ENCODE data around the gene ATP2A1. TPM values are rescaled to one million over a fixed set of nuclear protein-coding genes. Genes with fewer than 3 reads are reported as not detected.
"Not testable (repeated sequence)": the region's sequence is repeated elsewhere in the genome, so short reads cannot be mapped to it uniquely, and the experiment has no call there.

The ATP2A1 gene
- polyA plus RNA-seq, 4 donors, result 0.90 to 4.2 (median 3.0) TPM

DNA sequence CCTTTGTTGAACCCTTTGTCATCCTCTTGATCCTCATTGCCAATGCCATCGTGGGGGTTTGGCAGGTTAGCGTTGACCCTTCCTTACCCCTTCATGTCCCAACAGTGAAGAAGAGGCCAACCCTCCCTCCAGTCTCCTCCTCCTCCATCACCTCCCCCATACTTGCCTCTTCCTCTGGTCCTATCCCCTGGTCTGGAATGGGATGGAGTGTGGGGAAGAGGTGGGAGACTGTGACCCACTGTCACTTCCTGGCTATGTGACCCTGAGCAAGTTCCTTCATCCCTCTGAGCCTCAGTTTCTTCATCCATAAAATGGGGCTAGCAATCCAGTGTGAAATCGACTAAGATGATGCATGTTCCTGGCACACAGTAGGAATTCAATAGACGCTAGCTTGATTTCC is 2.7 kb downstream of the ATP2A1 start:
- Histone ChIP-seq H3K27me3 (ENCODE audit: control insufficient read depth in 3 of 3, insufficient read depth in 3 of 3, low read length in 3 of 3) (peaks cover 0 to 21% (median 0%) of the 10 kb centered on the region in 3 donors), H3K36me3 (ENCODE audit: control insufficient read depth in 3 of 3, insufficient read depth in 2 of 3, low read depth in 1 of 3, low read length in 3 of 3) (peaks cover 0 to 16% (median 0%) of the 10 kb centered on the region in 3 donors), H3K27ac (ENCODE audit: low read depth in 1 of 3, low read length in 2 of 3) (no peak overlapping the region), H3K4me1 (ENCODE audit: control insufficient read depth in 3 of 3, insufficient read depth in 2 of 3, low read depth in 1 of 3, low read length in 2 of 3) (peaks cover 5 to 20% (median 8%) of the 10 kb centered on the region in 3 donors), H3K4me3 (ENCODE audit: low read depth in 1 of 3, low read length in 3 of 3) (no peak overlapping the region), H3K9me3 (ENCODE audit: control insufficient read depth in 2 of 2, insufficient read depth in 1 of 2, low read depth in 1 of 2, low read length in 1 of 2) (no peaks in the 10 kb centered on the region)
- no peak for FAIRE-seq
- DNase-seq, result no peak
- 76 to 79% (median 78%) methylated on average over 4 of the region's 4 CpGs for whole genome bisulfite sequencing, 3 donors

DNA sequence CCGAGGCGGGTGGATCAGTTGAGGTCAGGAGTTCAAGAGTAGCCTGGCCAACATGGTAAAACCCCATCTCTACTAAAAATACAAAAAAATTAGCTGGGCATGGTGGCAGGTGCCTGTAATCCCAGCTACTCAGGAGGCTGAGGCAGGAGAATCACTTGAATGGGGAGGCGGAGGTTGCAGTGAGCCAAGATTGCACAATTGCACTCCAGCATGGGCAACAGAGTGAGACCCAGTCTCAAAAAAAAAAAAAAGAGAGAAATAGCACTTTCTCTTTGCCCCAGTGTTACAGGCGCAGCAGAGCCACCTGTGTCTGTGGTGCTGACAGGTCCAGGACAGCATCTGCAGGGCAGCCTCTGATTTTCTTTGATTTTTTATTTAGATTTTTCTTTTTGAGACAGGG is 3.3 kb downstream of the ATP2A1 start:
- FAIRE-seq, result not testable (repeated sequence)

DNA sequence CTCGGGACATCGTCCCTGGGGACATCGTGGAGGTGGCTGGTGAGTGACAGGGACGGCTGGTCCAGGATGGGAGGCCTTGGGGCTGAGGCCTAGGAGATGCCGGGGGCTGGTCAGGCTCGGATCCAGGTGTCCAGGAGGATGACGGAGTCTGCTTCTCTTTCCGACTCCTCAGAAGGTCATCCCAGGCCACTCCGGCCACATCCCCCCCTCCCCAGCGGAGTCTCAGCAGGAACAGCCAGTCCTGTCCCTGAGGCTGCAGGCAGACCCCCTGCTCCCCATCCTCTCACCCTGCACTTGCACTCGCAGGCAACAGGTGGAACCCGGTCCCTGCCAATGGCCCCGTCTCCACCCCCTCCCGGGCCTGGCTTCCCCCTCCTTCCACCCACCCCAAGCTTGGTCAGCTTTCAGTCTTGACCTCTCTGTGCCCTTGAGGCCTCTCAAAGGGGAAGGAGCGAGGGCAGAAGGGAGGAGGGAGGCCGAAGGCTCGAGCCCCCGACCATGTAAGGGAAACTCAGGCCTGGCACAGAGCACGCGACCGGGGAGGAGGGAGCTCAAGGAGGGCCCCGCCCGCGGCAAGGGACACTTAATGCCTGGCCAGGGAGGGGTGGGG is 4.4 kb downstream of the ATP2A1 start:
- DNase-seq, result no peak
- Histone ChIP-seq H3K36me3 (ENCODE audit: control insufficient read depth in 3 of 3, insufficient read depth in 2 of 3, low read depth in 1 of 3, low read length in 3 of 3) (peaks cover 0 to 7% (median 0%) of the 10 kb centered on the region in 3 donors), H3K4me1 (ENCODE audit: control insufficient read depth in 3 of 3, insufficient read depth in 2 of 3, low read depth in 1 of 3, low read length in 2 of 3) (peaks cover 5 to 20% (median 8%) of the 10 kb centered on the region in 3 donors), H3K4me3 (ENCODE audit: low read depth in 1 of 3, low read length in 3 of 3) (no peak overlapping the region), H3K27me3 (ENCODE audit: control insufficient read depth in 3 of 3, insufficient read depth in 3 of 3, low read length in 3 of 3) (peaks cover 0 to 21% (median 0%) of the 10 kb centered on the region in 3 donors), H3K27ac (ENCODE audit: low read depth in 1 of 3, low read length in 2 of 3) (no peak overlapping the region), H3K9me3 (ENCODE audit: control insufficient read depth in 2 of 2, insufficient read depth in 1 of 2, low read depth in 1 of 2, low read length in 1 of 2) (no peaks in the 10 kb centered on the region)
- 39 to 52% (median 47%) methylated on average over 21 to 24 of the region's 24 CpGs for WGBS, 3 donors
- no peak for FAIRE-seq

More for the DNA sequence above, 3.3 kb downstream of the ATP2A1 start:
- Histone ChIP-seq H3K36me3 (ENCODE audit: control insufficient read depth in 3 of 3, insufficient read depth in 2 of 3, low read depth in 1 of 3, low read length in 3 of 3) (peaks cover 0 to 11% (median 0%) of the 10 kb centered on the region in 3 donors), H3K27me3 (ENCODE audit: control insufficient read depth in 3 of 3, insufficient read depth in 3 of 3, low read length in 3 of 3) (peaks cover 0 to 21% (median 0%) of the 10 kb centered on the region in 3 donors), H3K4me1 (ENCODE audit: control insufficient read depth in 3 of 3, insufficient read depth in 2 of 3, low read depth in 1 of 3, low read length in 2 of 3) (peaks cover 5 to 20% (median 8%) of the 10 kb centered on the region in 3 donors)
- not testable (repeated sequence) for H3K27ac ChIP-seq (ENCODE audit: low read depth in 1 of 3, low read length in 2 of 3); DNase-seq; H3K9me3 ChIP-seq (ENCODE audit: control insufficient read depth in 2 of 2, insufficient read depth in 1 of 2, low read depth in 1 of 2, low read length in 1 of 2); H3K4me3 ChIP-seq (ENCODE audit: low read depth in 1 of 3, low read length in 3 of 3)
- 71 to 83% (median 77%) methylated on average over 4 of the region's 4 CpGs for WGBS, 3 donors

GRCh38 chr16:28883221-28883996 is 5.1 kb downstream of the ATP2A1 start:
- WGBS, 3 donors, result 64 to 68% (median 68%) methylated on average over 23 to 25 of the region's 25 CpGs
- peaks cover 0 to 21% (median 0%) of the 10 kb centered on the region in 3 donors for H3K27me3 ChIP-seq (ENCODE audit: control insufficient read depth in 3 of 3, insufficient read depth in 3 of 3, low read length in 3 of 3)
- peaks cover 0 to 7% (median 0%) of the 10 kb centered on the region in 3 donors for H3K36me3 ChIP-seq (ENCODE audit: control insufficient read depth in 3 of 3, insufficient read depth in 2 of 3, low read depth in 1 of 3, low read length in 3 of 3)
- H3K4me3 ChIP-seq (ENCODE audit: low read depth in 1 of 3, low read length in 3 of 3), result no peak overlapping the region
- no peaks in the 10 kb centered on the region for H3K9me3 ChIP-seq (ENCODE audit: control insufficient read depth in 2 of 2, insufficient read depth in 1 of 2, low read depth in 1 of 2, low read length in 1 of 2)
- no peak for FAIRE-seq
- DNase-seq, result no peak
- H3K4me1 ChIP-seq (ENCODE audit: control insufficient read depth in 3 of 3, insufficient read depth in 2 of 3, low read depth in 1 of 3, low read length in 2 of 3), result peaks cover 5 to 20% (median 8%) of the 10 kb centered on the region in 3 donors
- H3K27ac ChIP-seq (ENCODE audit: low read depth in 1 of 3, low read length in 2 of 3), result no peak overlapping the region

- Histone ChIP-seq H3K36me3 (ENCODE audit: control insufficient read depth in 3 of 3, insufficient read depth in 2 of 3, low read depth in 1 of 3, low read length in 3 of 3) (peaks cover 0 to 11% (median 0%) of the 10 kb centered on the region in 3 donors), H3K27me3 (ENCODE audit: control insufficient read depth in 3 of 3, insufficient read depth in 3 of 3, low read length in 3 of 3) (peaks cover 0 to 16% (median 0%) of the 10 kb centered on the region in 3 donors), H3K4me3 (ENCODE audit: low read depth in 1 of 3, low read length in 3 of 3) (no peak overlapping the region), H3K9me3 (ENCODE audit: control insufficient read depth in 2 of 2, insufficient read depth in 1 of 2, low read depth in 1 of 2, low read length in 1 of 2) (no peaks in the 10 kb centered on the region), H3K27ac (ENCODE audit: low read depth in 1 of 3, low read length in 2 of 3) (no peak overlapping the region), H3K4me1 (ENCODE audit: control insufficient read depth in 3 of 3, insufficient read depth in 2 of 3, low read depth in 1 of 3, low read length in 2 of 3) (peaks cover 3 to 15% (median 7%) of the 10 kb centered on the region in 3 donors)
- 91 to 98% (median 94%) methylated on average over 6 of the region's 6 CpGs for WGBS, 3 donors
- DNase-seq (no peak), FAIRE-seq (no peak)
Observed at GRCh38 chr16:28884045-28884444, 5.8 kb downstream of the ATP2A1 start.

- FAIRE-seq (no peak), DNase-seq (no peak)
- Histone ChIP-seq H3K4me3 (ENCODE audit: low read depth in 1 of 3, low read length in 3 of 3) (no peak overlapping the region), H3K4me1 (ENCODE audit: control insufficient read depth in 3 of 3, insufficient read depth in 2 of 3, low read depth in 1 of 3, low read length in 2 of 3) (peaks cover 0 to 6% (median 0%) of the 10 kb centered on the region in 3 donors), H3K36me3 (ENCODE audit: control insufficient read depth in 3 of 3, insufficient read depth in 2 of 3, low read depth in 1 of 3, low read length in 3 of 3) (peaks cover 0 to 11% (median 0%) of the 10 kb centered on the region in 3 donors), H3K27me3 (ENCODE audit: control insufficient read depth in 3 of 3, insufficient read depth in 3 of 3, low read length in 3 of 3) (peaks cover 0 to 4% (median 0%) of the 10 kb centered on the region in 3 donors), H3K27ac (ENCODE audit: low read depth in 1 of 3, low read length in 2 of 3) (no peak overlapping the region), H3K9me3 (ENCODE audit: control insufficient read depth in 2 of 2, insufficient read depth in 1 of 2, low read depth in 1 of 2, low read length in 1 of 2) (no peaks in the 10 kb centered on the region)
- 80 to 86% (median 84%) methylated on average over 10 of the region's 10 CpGs for WGBS, 3 donors
Observed at GRCh38 chr16:28886945-28887344, 8.7 kb downstream of the ATP2A1 start.

- not testable (repeated sequence) for H3K27ac ChIP-seq (ENCODE audit: low read depth in 1 of 3, low read length in 2 of 3); H3K4me3 ChIP-seq (ENCODE audit: low read depth in 1 of 3, low read length in 3 of 3); H3K9me3 ChIP-seq (ENCODE audit: control insufficient read depth in 2 of 2, insufficient read depth in 1 of 2, low read depth in 1 of 2, low read length in 1 of 2); FAIRE-seq; H3K4me1 ChIP-seq (ENCODE audit: control insufficient read depth in 3 of 3, insufficient read depth in 2 of 3, low read depth in 1 of 3, low read length in 2 of 3); DNase-seq; H3K27me3 ChIP-seq (ENCODE audit: control insufficient read depth in 3 of 3, insufficient read depth in 3 of 3, low read length in 3 of 3)
- WGBS, 3 donors, result 96 to 97% (median 96%) methylated on average over 5 of the region's 5 CpGs
- H3K36me3 ChIP-seq (ENCODE audit: control insufficient read depth in 3 of 3, insufficient read depth in 2 of 3, low read depth in 1 of 3, low read length in 3 of 3), result peaks cover 0 to 18% (median 0%) of the 10 kb centered on the region in 3 donors
Observed at GRCh38 chr16:28890355-28890754, 12.1 kb downstream of the ATP2A1 start.

GRCh38 chr16:28891964-28892890 is 13.9 kb downstream of the ATP2A1 start:
- H3K27me3 ChIP-seq (ENCODE audit: control insufficient read depth in 3 of 3, insufficient read depth in 3 of 3, low read length in 3 of 3), result no peaks in the 10 kb centered on the region
- H3K4me3 ChIP-seq (ENCODE audit: low read depth in 1 of 3, low read length in 3 of 3), result no peak overlapping the region
- H3K36me3 ChIP-seq (ENCODE audit: control insufficient read depth in 3 of 3, insufficient read depth in 2 of 3, low read depth in 1 of 3, low read length in 3 of 3), result peaks cover 0 to 16% (median 0%) of the 10 kb centered on the region in 3 donors
- H3K9me3 ChIP-seq (ENCODE audit: control insufficient read depth in 2 of 2, insufficient read depth in 1 of 2, low read depth in 1 of 2, low read length in 1 of 2), result no peaks in the 10 kb centered on the region
- FAIRE-seq (no peak), DNase-seq (no peak)
- H3K27ac ChIP-seq (ENCODE audit: low read depth in 1 of 3, low read length in 2 of 3), result no peak overlapping the region
- WGBS, 3 donors, result 74 to 77% (median 76%) methylated on average over 14 of the region's 14 CpGs
- peaks cover 0 to 3% (median 0%) of the 10 kb centered on the region in 3 donors for H3K4me1 ChIP-seq (ENCODE audit: control insufficient read depth in 3 of 3, insufficient read depth in 2 of 3, low read depth in 1 of 3, low read length in 2 of 3)
